ENCODE measurements around the gene MRPL10.

Gene MRPL10

GRCh38 chr17:47831003-47831933 lies at the start of gene MRPL10, which contains the start of gene LRRC46:
Gene MRPL10 (minus strand): TSS chr17:47831541. CDS start chr17:47831511, 30 bp downstream.
Gene LRRC46 (plus strand): TSS chr17:47831670. CDS start chr17:47831990, 320 bp downstream.
- peak; percentile 96 for DNase-seq

- DNase-seq: no peak
These were observed 48.6 kb upstream of the MRPL10 start for GRCh38 chr17:47879776-47880454.

GRCh38 chr17:47879028-47879585 lies 47.8 kb upstream of the MRPL10 start:
- DNase-seq: no peak

GRCh38 chr17:47878203-47879027 lies 47.1 kb upstream of the MRPL10 start:
- no peak for DNase-seq

- no peak for DNase-seq
These were observed 46.2 kb upstream of the MRPL10 start for GRCh38 chr17:47877368-47878034.

- no peak for DNase-seq
These were observed 44.0 kb upstream of the MRPL10 start for GRCh38 chr17:47875011-47875985.

GRCh38 chr17:47873200-47874090 lies 42.1 kb upstream of the MRPL10 start:
- DNase-seq: no peak

- no peak for DNase-seq
These were observed 41.4 kb upstream of the MRPL10 start for GRCh38 chr17:47872651-47873161.

GRCh38 chr17:47872019-47872650 lies 40.8 kb upstream of the MRPL10 start:
- no peak for DNase-seq

- DNase-seq: no peak
These were observed 39.7 kb upstream of the MRPL10 start for GRCh38 chr17:47871048-47871447.

GRCh38 chr17:47870056-47870455 lies 38.7 kb upstream of the MRPL10 start:
- DNase-seq: no peak

- no peak for DNase-seq
These were observed 37.8 kb upstream of the MRPL10 start for GRCh38 chr17:47869114-47869513.

GRCh38 chr17:47867813-47868533 lies 36.6 kb upstream of the MRPL10 start:
- DNase-seq: no peak

GRCh38 chr17:47866941-47867340 lies 35.6 kb upstream of the MRPL10 start:
- DNase-seq: no peak

- DNase-seq: no peak
These were observed 33.5 kb upstream of the MRPL10 start for GRCh38 chr17:47864791-47865216.

GRCh38 chr17:47862621-47863440 lies 31.5 kb upstream of the MRPL10 start:
- DNase-seq: no peak

- no peak for DNase-seq
These were observed 29.0 kb upstream of the MRPL10 start for GRCh38 chr17:47860386-47860785.

Measured in right forelimb (tissue), 1 donor.